Adrenal gland (tissue), 5 donors: ENCODE results near the gene GNS.

Experiments used
- CTCF ChIP-seq, 6 experiments: fragments of 450-650 bp in 4 of 6; fragments of 200-600 bp in 2 of 6; sonication (generic) in 1 of 6; IDR thresholded peaks; 1 replicate in 5 of 6; 2 replicates in 1 of 6; pipeline versions ENCODE4 v1.5.1 to v1.8.0; 2016 to 2021; ENCODE audit warnings: antibody characterized with exemption in 6 of 6, mild to moderate bottlenecking in 2 of 6, moderate library complexity in 1 of 6
- POLR2A ChIP-seq, 2 donors: fragments of 450-650 bp; IDR thresholded peaks; one replicate each; pipeline ENCODE4 v1.6.1; 2017; ENCODE audit warnings: antibody characterized with exemption in 2 of 2, mild to moderate bottlenecking in 2 of 2, moderate library complexity in 1 of 2
- donor health status: DM: no; HTN: no; CAD: no.

- TF ChIP-seq CTCF (IDR thresholded peaks at IDR 0.05), result no peak
- TF ChIP-seq POLR2A (IDR thresholded peaks at IDR 0.05), result no peak
These were observed 25.3 kb downstream of the GNS start for GRCh38 chr12:64733857-64734256.
